Smooth muscle cell (in vitro differentiated cells): ENCODE results near the gene KCNAB2. TPM values are rescaled to one million over a fixed set of nuclear protein-coding genes. Genes with fewer than 3 reads are reported as not detected.

ENCODE experiments used
- DNase-seq: peaks from one replicate; lab custom pipeline; 2025; ENCODE audit not compliant: unreplicated experiment; lab: John Stamatoyannopoulos, UW
- H2AFZ ChIP-seq: fragments of 200-600 bp; sonication (generic); 2 replicates; pipeline ENCODE4 v1.6.0; 2016; ENCODE audit warnings: antibody characterized with exemption, low read depth, mild to moderate bottlenecking
- H3F3A ChIP-seq: fragments of 200-600 bp; sonication (generic); 2 replicates; pipeline ENCODE4 v1.6.0; 2017; ENCODE audit warnings: antibody characterized with exemption, low read depth
- H3K27ac ChIP-seq: fragments of 200-600 bp; sonication (generic); 2 replicates; pipeline ENCODE4 v1.5.1; 2016; ENCODE audit warnings: low read depth, mild to moderate bottlenecking
- H3K27me3 ChIP-seq: fragments of 200-600 bp; sonication (generic); 2 replicates; pipeline ENCODE4 v1.6.1; 2016; ENCODE audit warnings: low read depth, mild to moderate bottlenecking
- H3K36me3 ChIP-seq: fragments of 200-600 bp; sonication (generic); 2 replicates; pipeline ENCODE4 v1.5.1; 2016; ENCODE audit warnings: low read depth
- H3K4me1 ChIP-seq: fragments of 200-600 bp; sonication (generic); 2 replicates; pipeline ENCODE4 v1.5.1; 2016; ENCODE audit warnings: low read depth
- H3K4me2 ChIP-seq: fragments of 200-600 bp; sonication (generic); 2 replicates; pipeline ENCODE4 v1.6.0; 2016; ENCODE audit warnings: mild to moderate bottlenecking
- H3K4me3 ChIP-seq: fragments of 200-600 bp; sonication (generic); 2 replicates; pipeline ENCODE4 v1.5.1; 2016; ENCODE audit warnings: mild to moderate bottlenecking
- H3K79me2 ChIP-seq: fragments of 200-600 bp; sonication (generic); 2 replicates; pipeline ENCODE4 v1.6.0; 2016; ENCODE audit warnings: low read depth, mild to moderate bottlenecking
- H3K9ac ChIP-seq: fragments of 200-600 bp; sonication (generic); 2 replicates; pipeline ENCODE4 v1.6.0; 2016; ENCODE audit warnings: low read depth
- H3K9me3 ChIP-seq: fragments of 200-600 bp; sonication (generic); replicated peaks from 2 replicates; pipeline ENCODE4 v1.5.1; 2016; ENCODE audit warnings: low read depth
- H4K20me1 ChIP-seq: fragments of 200-600 bp; sonication (generic); 2 replicates; pipeline ENCODE4 v1.6.0; 2016; ENCODE audit warnings: low read depth
- WGBS: methylation state at CpG from one replicate; pipeline ENCODE4 v1.1.7; 2016; ENCODE audit warnings: low lambda C conversion rate; 5-methylcytosine and 5-hydroxymethylcytosine counted together
- polyA plus RNA-seq: library from polyadenylated mRNA; unstranded; fragments of >200 nt; fragmentation: Nextera tagmentation; extraction: Ambion mirVana; gene quantifications from 2 replicates; pipeline ENCODE4 v1.2.1, GENCODE V29; 2016
- total RNA-seq: library from RNA; depleted of rRNA; stranded (reverse); fragments of >200 nt; gene quantifications from 2 replicates; pipeline ENCODE4 v1.2.3, GENCODE V29; 2014
- TF ChIP-seq, protein P1 (sequence below): fragments of 200-600 bp; sonication (generic); IDR thresholded peaks from 2 replicates; pipeline ENCODE4 v1.5.1; 2017; ENCODE audit warnings: borderline replicate concordance, mild to moderate bottlenecking, antibody characterized with exemption; ENCODE audit not compliant: insufficient read depth, poor library complexity, severe bottlenecking

KCNAB2 gene
- total and polyA plus RNA-seq, 2 experiments from 2014 or later = 3.6 to 3.9 TPM

DNA sequence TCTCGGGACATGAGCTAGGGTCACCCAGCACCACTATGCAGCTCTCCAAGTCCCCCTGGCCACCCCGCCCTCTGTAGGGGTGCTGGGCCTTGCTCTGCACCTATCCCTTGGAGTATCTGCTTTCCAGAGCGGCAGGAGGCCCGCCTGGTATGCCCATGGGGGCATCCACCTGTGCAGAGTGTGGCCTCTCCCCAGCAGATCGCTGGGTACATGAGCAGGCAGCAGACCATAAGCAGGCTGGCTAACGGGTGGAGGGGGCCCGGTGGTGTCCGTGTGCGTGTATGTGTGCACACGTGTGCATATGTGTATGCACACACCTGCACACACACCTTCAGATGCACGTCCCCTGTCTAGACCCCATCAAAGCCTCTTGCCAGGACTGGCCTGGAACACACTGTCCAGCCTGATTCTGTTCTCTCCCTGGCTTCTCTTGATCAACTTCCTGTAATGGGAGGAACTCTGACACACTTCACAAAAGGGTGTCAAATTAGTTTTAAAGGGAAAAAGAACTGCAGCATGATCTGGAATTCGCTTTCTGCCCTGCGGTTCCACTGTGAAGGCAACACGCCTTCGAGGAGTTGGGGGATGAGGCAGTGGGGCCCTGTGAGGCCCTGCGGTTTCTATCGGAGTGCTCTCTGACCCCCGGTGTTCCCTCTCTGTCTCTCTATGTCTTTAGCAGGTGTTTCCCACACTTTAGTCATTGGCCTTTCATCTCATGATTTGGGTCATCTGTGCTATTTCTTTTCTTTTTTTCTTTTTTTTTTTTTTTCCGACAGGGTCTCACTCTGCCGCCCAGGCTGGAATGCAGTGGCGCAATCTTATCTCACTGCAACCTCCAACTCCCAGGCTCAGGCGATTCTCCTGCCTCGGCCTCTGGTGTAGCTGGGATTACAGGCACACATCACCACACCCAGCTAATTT lies 36.3 kb upstream of the KCNAB2 start:
- WGBS = 83% methylated on average over 23 of the region's 23 CpGs
- Histone ChIP-seq H3K9me3 (no peaks in the 10 kb centered on the region), H3K79me2 (no peaks in the 10 kb centered on the region), H3K4me3 (no peak overlapping the region), H3K36me3 (no peaks in the 10 kb centered on the region), H3K4me2 (no peak overlapping the region), H3K27me3 (no peaks in the 10 kb centered on the region), H3K9ac (no peak overlapping the region), H3F3A (no peaks in the 10 kb centered on the region), H3K4me1 (no peaks in the 10 kb centered on the region), H4K20me1 (no peaks in the 10 kb centered on the region), H2AFZ (no peak overlapping the region), H3K27ac (no peak overlapping the region)
- DNase-seq = no peak
- TF ChIP-seq, protein P1, sequence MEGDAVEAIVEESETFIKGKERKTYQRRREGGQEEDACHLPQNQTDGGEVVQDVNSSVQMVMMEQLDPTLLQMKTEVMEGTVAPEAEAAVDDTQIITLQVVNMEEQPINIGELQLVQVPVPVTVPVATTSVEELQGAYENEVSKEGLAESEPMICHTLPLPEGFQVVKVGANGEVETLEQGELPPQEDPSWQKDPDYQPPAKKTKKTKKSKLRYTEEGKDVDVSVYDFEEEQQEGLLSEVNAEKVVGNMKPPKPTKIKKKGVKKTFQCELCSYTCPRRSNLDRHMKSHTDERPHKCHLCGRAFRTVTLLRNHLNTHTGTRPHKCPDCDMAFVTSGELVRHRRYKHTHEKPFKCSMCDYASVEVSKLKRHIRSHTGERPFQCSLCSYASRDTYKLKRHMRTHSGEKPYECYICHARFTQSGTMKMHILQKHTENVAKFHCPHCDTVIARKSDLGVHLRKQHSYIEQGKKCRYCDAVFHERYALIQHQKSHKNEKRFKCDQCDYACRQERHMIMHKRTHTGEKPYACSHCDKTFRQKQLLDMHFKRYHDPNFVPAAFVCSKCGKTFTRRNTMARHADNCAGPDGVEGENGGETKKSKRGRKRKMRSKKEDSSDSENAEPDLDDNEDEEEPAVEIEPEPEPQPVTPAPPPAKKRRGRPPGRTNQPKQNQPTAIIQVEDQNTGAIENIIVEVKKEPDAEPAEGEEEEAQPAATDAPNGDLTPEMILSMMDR = no peak

DNA sequence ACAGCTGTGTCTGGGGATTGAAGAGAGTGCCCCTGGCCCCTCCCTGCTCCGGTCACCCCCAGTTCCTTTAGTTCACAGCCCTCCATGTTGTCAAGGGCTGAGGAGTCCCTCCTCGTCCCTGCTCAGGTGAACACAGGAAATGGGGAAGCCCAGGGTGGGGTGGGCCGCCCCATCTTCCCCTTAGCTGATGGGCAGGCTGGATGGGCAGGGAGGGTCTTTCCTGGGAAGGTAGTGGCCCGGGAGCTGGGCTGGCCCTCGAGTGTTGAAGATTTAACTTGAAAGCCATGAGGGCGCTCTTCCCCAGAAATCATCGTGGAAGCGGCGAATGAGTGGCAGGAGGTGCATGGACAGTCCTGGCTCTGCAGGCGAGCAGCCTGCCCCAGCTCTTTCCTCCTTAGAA lies 35.1 kb upstream of the KCNAB2 start:
- no peak for DNase-seq
- no peaks in the 10 kb centered on the region for H3K9me3 ChIP-seq
- H3K4me3 ChIP-seq = no peak overlapping the region
- H3K9ac ChIP-seq = no peak overlapping the region
- WGBS = 85% methylated on average over 10 of the region's 10 CpGs
- H2AFZ ChIP-seq = no peak overlapping the region
- no peak overlapping the region for H3K4me2 ChIP-seq
- no peaks in the 10 kb centered on the region for H3K4me1 ChIP-seq
- H3F3A ChIP-seq = no peaks in the 10 kb centered on the region
- H3K36me3 ChIP-seq = no peaks in the 10 kb centered on the region
- no peaks in the 10 kb centered on the region for H3K79me2 ChIP-seq
- H4K20me1 ChIP-seq = no peaks in the 10 kb centered on the region
- TF ChIP-seq, protein P1 = no peak
- H3K27me3 ChIP-seq = no peaks in the 10 kb centered on the region
- no peak overlapping the region for H3K27ac ChIP-seq

GRCh38 chr1:6011161-6011945 lies 34.3 kb upstream of the KCNAB2 start:
- H3K9me3 ChIP-seq = no peaks in the 10 kb centered on the region
- H3K27ac ChIP-seq = no peak overlapping the region
- H3K9ac ChIP-seq = no peak overlapping the region
- 92% methylated on average over 19 of the region's 19 CpGs for whole genome bisulfite sequencing
- H3K79me2 ChIP-seq = no peaks in the 10 kb centered on the region
- TF ChIP-seq, protein P1 = no peak
- H2AFZ ChIP-seq = no peak overlapping the region
- H4K20me1 ChIP-seq = no peaks in the 10 kb centered on the region
- no peaks in the 10 kb centered on the region for H3K36me3 ChIP-seq
- no peaks in the 10 kb centered on the region for H3K27me3 ChIP-seq
- no peaks in the 10 kb centered on the region for H3K4me1 ChIP-seq
- no peak overlapping the region for H3K4me3 ChIP-seq
- no peak for DNase-seq
- no peak overlapping the region for H3K4me2 ChIP-seq
- no peaks in the 10 kb centered on the region for H3F3A ChIP-seq
